Measurements from ENCODE around the gene EFCAB11.

DNA sequence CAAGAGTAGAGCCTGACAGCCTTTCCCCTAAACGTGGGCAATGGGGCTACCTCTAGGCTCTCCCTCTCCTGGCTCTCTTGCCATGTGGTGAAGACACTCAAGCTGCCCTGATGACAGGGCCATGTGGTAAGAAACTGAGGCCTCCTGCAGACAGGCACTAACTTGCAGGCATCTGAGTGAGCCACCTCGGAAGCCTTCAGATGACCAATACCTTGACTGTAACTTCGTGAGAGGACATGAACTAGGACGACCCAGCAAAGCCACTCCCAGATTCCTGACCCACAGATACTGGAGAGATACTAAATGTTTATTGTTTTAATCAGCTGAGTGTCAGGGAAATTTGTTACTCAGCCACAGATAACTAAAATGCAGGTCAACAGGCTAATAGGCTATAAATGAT lies 96.4 kb downstream of the EFCAB11 start:
- TF ChIP-seq, protein P1, sequence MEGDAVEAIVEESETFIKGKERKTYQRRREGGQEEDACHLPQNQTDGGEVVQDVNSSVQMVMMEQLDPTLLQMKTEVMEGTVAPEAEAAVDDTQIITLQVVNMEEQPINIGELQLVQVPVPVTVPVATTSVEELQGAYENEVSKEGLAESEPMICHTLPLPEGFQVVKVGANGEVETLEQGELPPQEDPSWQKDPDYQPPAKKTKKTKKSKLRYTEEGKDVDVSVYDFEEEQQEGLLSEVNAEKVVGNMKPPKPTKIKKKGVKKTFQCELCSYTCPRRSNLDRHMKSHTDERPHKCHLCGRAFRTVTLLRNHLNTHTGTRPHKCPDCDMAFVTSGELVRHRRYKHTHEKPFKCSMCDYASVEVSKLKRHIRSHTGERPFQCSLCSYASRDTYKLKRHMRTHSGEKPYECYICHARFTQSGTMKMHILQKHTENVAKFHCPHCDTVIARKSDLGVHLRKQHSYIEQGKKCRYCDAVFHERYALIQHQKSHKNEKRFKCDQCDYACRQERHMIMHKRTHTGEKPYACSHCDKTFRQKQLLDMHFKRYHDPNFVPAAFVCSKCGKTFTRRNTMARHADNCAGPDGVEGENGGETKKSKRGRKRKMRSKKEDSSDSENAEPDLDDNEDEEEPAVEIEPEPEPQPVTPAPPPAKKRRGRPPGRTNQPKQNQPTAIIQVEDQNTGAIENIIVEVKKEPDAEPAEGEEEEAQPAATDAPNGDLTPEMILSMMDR (conservative IDR thresholded peaks at IDR 0.05; ENCODE audit: low read depth in 2 of 2): no peak
- TF ChIP-seq EZH2 (IDR thresholded peaks at IDR 0.05; ENCODE audit: low read depth, unreplicated experiment) (no peak), POLR2AphosphoS5 (IDR thresholded peaks at IDR 0.05; ENCODE audit: low read depth) (no peak)

Measured in GM23338 (cell line).